ENCODE measurements around the gene ADAM15. TPM values are rescaled to one million over a fixed set of nuclear protein-coding genes. Genes with fewer than 3 reads are reported as not detected.

ADAM15 gene
- total and polyA plus RNA-seq, 7 experiments from 2014 or later: 5.8 to 53.7 (median 27.9) TPM

DNA sequence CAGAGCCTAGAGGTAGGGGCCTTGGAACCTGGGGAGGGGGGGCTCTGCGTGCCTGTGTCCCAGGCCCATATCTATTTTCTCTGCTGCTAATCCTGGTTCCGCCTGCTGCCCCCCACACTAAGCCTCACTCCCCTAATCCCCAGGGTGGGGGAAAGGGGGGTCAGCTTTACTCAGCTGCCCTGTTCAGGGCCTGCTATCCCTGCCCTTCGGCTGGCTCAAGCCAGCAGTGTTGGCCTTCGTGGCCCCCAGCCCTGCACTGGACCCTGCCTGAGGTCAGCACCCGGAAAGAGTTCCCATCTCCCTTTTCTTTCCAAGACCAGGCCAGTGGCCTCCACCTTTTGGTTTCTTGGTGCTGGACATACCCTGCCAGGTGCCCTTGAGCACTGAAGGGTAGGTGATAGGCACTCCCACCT lies 40.1 kb upstream of the ADAM15 start:
- Mint-ChIP-seq H3K4me1 (peaks cover 33 to 79% (median 63%) of the 10 kb centered on the region in 7 donors), H3K27me3 (no peaks in the 10 kb centered on the region), H3K4me3 (peak overlapping the region; percentile 73 to 99 (median 98)), H3K36me3 (peaks cover 0 to 46% (median 4%) of the 10 kb centered on the region in 5 donors), H3K27ac (peak overlapping the region; percentile 40 to 98 (median 90)), H3K9me3 (no peaks in the 10 kb centered on the region)
- peaks cover 0 to 29% (median 0%) of the 10 kb centered on the region in 3 experiments for H3K36me3 ChIP-seq (ENCODE audit: control insufficient read depth in 2 of 3, insufficient read depth in 3 of 3, low read length in 3 of 3)
- peak overlapping the region; percentile 83 for H3K27ac ChIP-seq (ENCODE audit: low read depth, low read length)
- H3K4me3 ChIP-seq (ENCODE audit: low read length): peak overlapping the region; percentile 72
- H3K4me1 ChIP-seq (ENCODE audit: control insufficient read depth in 2 of 2, insufficient read depth in 2 of 2, low read length in 2 of 2): peaks cover 59 to 71% of the 10 kb centered on the region in 2 donors
- ChIA-PET POLR2A (interaction anchor here (0.6 to 13.8 kb wide), 6 partner anchors 10 to 57 kb away, joined by 4 to 270 read pairs (median 22); partner anchors contain the start of genes CKS1B, FLAD1, LENEP and PBXIP1), CTCF (interaction anchor here (1.2 to 13.9 kb wide), 2 partner anchors 13 to 75 kb away, joined by 3 to 291 read pairs; partner anchors contain the start of genes LENEP, PMVK and ZBTB7B)
- intact Hi-C loops (cut with micrococcal nuclease): no loop called here
- no peak for ATAC-seq
- H3K27me3 ChIP-seq (ENCODE audit: control insufficient read depth in 2 of 2, insufficient read depth in 2 of 2, low read length in 2 of 2): no peaks in the 10 kb centered on the region
- no peak for DNase-seq
- H3K9me3 ChIP-seq (ENCODE audit: control insufficient read depth in 2 of 3, low read length in 3 of 3): no peaks in the 10 kb centered on the region

DNA sequence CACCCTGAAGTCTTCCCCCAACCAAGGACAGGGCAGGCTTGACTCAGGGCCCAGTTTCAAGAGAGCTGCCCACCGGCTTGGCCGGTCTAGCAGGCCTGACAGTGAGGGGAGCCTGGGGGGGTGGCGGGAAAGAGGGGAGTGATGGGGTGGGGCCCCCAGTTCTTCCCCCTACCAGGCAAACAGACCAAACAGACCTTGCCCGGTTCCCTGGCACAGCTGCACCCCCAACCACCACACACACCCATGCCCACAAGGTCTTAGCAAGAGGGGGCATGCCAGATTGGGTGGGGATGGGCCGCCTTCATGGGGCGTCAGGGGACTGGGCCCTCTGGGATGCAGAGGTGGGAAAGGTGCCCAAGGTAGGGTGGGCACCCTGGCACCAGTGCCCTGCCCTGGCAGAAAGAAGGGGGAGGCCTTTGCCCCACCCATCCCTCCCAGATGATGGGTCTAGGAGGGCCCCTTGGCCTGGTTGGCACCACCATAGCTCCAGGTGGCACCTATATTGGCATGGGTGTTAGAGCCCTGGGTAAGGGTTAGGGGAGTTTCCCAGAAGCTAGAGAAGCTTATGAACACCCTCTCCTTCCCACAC lies 39.6 kb upstream of the ADAM15 start:
- Mint-ChIP-seq H3K4me3 (peak overlapping the region; percentile 73 to 99 (median 98)), H3K27me3 (no peaks in the 10 kb centered on the region), H3K36me3 (peaks cover 0 to 45% (median 4%) of the 10 kb centered on the region in 5 donors), H3K4me1 (peaks cover 33 to 79% (median 63%) of the 10 kb centered on the region in 7 donors), H3K9me3 (no peaks in the 10 kb centered on the region), H3K27ac (peak overlapping the region; percentile 40 to 98 (median 95))
- peak overlapping the region; percentile 72 for H3K4me3 ChIP-seq (ENCODE audit: low read length)
- H3K27ac ChIP-seq (ENCODE audit: low read depth, low read length): peak overlapping the region; percentile 83
- peaks cover 59 to 71% of the 10 kb centered on the region in 2 donors for H3K4me1 ChIP-seq (ENCODE audit: control insufficient read depth in 2 of 2, insufficient read depth in 2 of 2, low read length in 2 of 2)
- ChIA-PET POLR2A (interaction anchor here (1.4 to 13.8 kb wide), 4 partner anchors 11 to 57 kb away, joined by 8 to 270 read pairs (median 86); partner anchors contain the start of genes CKS1B, FLAD1, LENEP and PBXIP1), CTCF (interaction anchor here (1.0 to 13.9 kb wide), 6 partner anchors 11 to 75 kb away, joined by 3 to 291 read pairs (median 5); partner anchors contain the start of genes ADAM15, CKS1B, LENEP and PMVK)
- intact Hi-C loops (cut with micrococcal nuclease): no loop called here
- H3K36me3 ChIP-seq (ENCODE audit: control insufficient read depth in 2 of 3, insufficient read depth in 3 of 3, low read length in 3 of 3): peaks cover 0 to 29% (median 0%) of the 10 kb centered on the region in 3 experiments
- no peaks in the 10 kb centered on the region for H3K27me3 ChIP-seq (ENCODE audit: control insufficient read depth in 2 of 2, insufficient read depth in 2 of 2, low read length in 2 of 2)
- DNase-seq (no peak), ATAC-seq (peak; percentile 23)
- no peaks in the 10 kb centered on the region for H3K9me3 ChIP-seq (ENCODE audit: control insufficient read depth in 2 of 3, low read length in 3 of 3)

DNA sequence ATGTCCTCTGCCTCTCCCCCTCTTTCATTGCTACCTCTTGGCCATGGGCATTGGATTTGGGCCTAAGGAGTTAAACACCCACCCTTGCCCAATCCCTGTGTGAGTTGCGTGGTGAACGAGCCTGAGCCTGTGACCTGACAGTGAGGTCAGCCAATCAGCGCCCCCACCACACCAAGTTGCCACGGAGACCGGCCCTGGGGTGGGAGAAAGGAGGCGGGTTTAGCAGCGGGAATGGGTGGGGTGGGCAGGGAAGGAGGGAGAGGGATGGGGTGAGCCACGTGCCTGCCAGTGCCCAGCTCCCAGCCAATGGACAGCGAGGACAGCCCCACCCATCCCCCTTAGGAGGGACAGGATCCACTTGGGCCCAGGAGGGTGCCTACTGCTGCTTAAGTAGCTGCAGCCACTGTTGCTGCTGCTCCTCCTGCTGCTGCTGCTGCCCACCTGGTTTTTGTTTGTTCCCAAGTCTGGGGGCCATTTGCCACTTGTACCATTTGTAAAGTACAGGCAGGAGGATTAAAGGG lies 39.0 kb upstream of the ADAM15 start:
- ChIA-PET POLR2A (interaction anchor here (0.5 to 13.8 kb wide), 10 partner anchors 10 to 76 kb away, joined by 3 to 270 read pairs (median 8); partner anchors contain the start of genes CKS1B, FLAD1, LENEP and PBXIP1), CTCF (interaction anchor here (1.0 to 13.9 kb wide), 6 partner anchors 11 to 73 kb away, joined by 3 to 291 read pairs (median 6); partner anchors contain the start of genes ADAM15, CKS1B, LENEP and PYGO2)
- Mint-ChIP-seq H3K27ac (peak overlapping the region; percentile 80 to 98 (median 95)), H3K9me3 (no peaks in the 10 kb centered on the region), H3K27me3 (no peaks in the 10 kb centered on the region), H3K4me1 (peaks cover 30 to 78% (median 63%) of the 10 kb centered on the region in 7 donors), H3K36me3 (peaks cover 0 to 46% (median 4%) of the 10 kb centered on the region in 5 donors), H3K4me3 (peak overlapping the region; percentile 75 to 99 (median 90))
- peaks cover 0 to 29% (median 0%) of the 10 kb centered on the region in 3 experiments for H3K36me3 ChIP-seq (ENCODE audit: control insufficient read depth in 2 of 3, insufficient read depth in 3 of 3, low read length in 3 of 3)
- H3K27ac ChIP-seq (ENCODE audit: low read depth, low read length): peak overlapping the region; percentile 83
- no peaks in the 10 kb centered on the region for H3K27me3 ChIP-seq (ENCODE audit: control insufficient read depth in 2 of 2, insufficient read depth in 2 of 2, low read length in 2 of 2)
- H3K9me3 ChIP-seq (ENCODE audit: control insufficient read depth in 2 of 3, low read length in 3 of 3): no peaks in the 10 kb centered on the region
- peaks cover 56 to 71% of the 10 kb centered on the region in 2 donors for H3K4me1 ChIP-seq (ENCODE audit: control insufficient read depth in 2 of 2, insufficient read depth in 2 of 2, low read length in 2 of 2)
- intact Hi-C loops (cut with micrococcal nuclease): no loop called here
- ATAC-seq: peak; percentile 7
- peak overlapping the region; percentile 38 for H3K4me3 ChIP-seq (ENCODE audit: low read length)
- peak in 1 of 9 donors; percentile 56 for DNase-seq

DNA sequence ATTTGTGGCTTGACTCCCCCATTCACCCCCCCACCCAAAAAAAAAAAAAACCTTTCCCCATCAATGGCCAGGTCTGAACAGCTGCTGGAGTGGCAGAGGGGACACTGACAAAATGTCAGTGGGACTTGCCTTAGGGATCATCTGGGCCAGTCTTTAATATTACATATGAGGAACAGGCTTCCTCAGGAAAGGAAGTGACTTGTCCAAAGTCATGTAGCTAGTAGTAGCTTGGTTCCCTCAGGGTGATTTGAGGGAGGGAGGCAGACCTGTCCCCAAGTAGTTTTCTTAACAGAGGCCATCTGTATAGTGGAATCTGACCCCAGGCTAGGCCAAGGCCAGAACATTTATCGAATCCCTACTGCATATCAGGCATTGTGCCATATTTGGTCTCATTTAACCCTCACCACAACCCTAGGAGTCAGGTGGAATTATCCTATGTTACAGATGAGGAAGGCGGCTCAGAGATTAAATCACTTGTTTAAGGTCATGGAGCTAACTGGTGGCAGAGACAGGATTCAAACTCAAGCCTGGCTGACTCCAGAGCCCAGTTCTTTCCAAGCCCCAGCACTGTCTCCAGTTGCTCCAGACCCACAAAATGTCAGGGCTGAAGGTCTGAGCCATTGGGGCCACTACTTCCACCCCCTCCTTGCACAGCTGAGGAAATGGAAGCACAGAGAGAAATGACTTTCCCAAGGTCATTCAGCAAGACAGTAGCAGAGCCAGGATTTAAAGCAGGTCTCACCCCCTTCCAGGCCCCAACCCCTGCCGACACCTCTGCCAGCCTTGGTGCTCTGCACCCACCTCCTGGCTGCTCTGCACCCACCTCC lies 38.1 kb upstream of the ADAM15 start:
- Mint-ChIP-seq H3K4me1 (peaks cover 30 to 81% (median 62%) of the 10 kb centered on the region in 7 donors), H3K27me3 (no peaks in the 10 kb centered on the region), H3K36me3 (peaks cover 0 to 46% (median 4%) of the 10 kb centered on the region in 5 donors), H3K9me3 (no peaks in the 10 kb centered on the region), H3K27ac (peak overlapping the region; percentile 80 to 98 (median 95)), H3K4me3 (peak overlapping the region; percentile 75 to 99 (median 90))
- peaks cover 54 to 72% of the 10 kb centered on the region in 2 donors for H3K4me1 ChIP-seq (ENCODE audit: control insufficient read depth in 2 of 2, insufficient read depth in 2 of 2, low read length in 2 of 2)
- H3K27ac ChIP-seq (ENCODE audit: low read depth, low read length): peak overlapping the region; percentile 83
- peak overlapping the region; percentile 38 for H3K4me3 ChIP-seq (ENCODE audit: low read length)
- intact Hi-C loops (cut with micrococcal nuclease): no loop called here
- no peak for DNase-seq
- POLR2A ChIA-PET: interaction anchor here (0.5 to 13.8 kb wide), 13 partner anchors 9 to 122 kb away, joined by 3 to 270 read pairs (median 5); partner anchors contain the start of genes ADAM15, CKS1B, FLAD1 and LENEP
- CTCF ChIA-PET: interaction anchor here (1.0 to 13.9 kb wide), 7 partner anchors 10 to 72 kb away, joined by 3 to 291 read pairs (median 6); partner anchors contain the start of genes ADAM15, CKS1B, LENEP and PBXIP1
- ATAC-seq: no peak
- peaks cover 0 to 29% (median 0%) of the 10 kb centered on the region in 3 experiments for H3K36me3 ChIP-seq (ENCODE audit: control insufficient read depth in 2 of 3, insufficient read depth in 3 of 3, low read length in 3 of 3)
- H3K27me3 ChIP-seq (ENCODE audit: control insufficient read depth in 2 of 2, insufficient read depth in 2 of 2, low read length in 2 of 2): no peaks in the 10 kb centered on the region
- H3K9me3 ChIP-seq (ENCODE audit: control insufficient read depth in 2 of 3, low read length in 3 of 3): no peaks in the 10 kb centered on the region

DNA sequence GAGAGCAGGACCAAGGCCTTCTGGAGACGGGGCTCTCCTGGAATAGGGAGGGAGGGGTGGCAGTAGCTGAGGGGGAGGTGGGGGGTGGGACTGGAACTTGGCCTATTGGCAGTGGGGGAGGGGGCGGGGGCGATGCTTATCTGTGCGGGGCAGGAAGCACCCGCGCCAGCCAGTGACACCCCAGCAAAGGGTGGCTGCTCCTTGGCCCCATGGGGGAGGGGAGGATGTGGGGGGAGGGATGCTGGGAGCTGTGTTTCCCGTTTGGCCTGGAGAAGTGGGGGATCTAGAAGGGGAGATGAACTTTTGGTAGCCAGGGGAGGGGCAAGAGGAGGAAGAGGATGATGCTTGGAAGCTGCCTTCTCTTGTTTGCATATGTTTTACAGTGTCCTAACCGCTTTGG lies 37.5 kb upstream of the ADAM15 start:
- Histone ChIP-seq H3K9me3 (ENCODE audit: control insufficient read depth in 2 of 3, low read length in 3 of 3) (no peaks in the 10 kb centered on the region), H3K27ac (ENCODE audit: low read depth, low read length) (peak overlapping the region; percentile 83), H3K4me3 (ENCODE audit: low read length) (peak overlapping the region; percentile 27), H3K4me1 (ENCODE audit: control insufficient read depth in 2 of 2, insufficient read depth in 2 of 2, low read length in 2 of 2) (peaks cover 55 to 71% of the 10 kb centered on the region in 2 donors), H3K27me3 (ENCODE audit: control insufficient read depth in 2 of 2, insufficient read depth in 2 of 2, low read length in 2 of 2) (no peaks in the 10 kb centered on the region), H3K36me3 (ENCODE audit: control insufficient read depth in 2 of 3, insufficient read depth in 3 of 3, low read length in 3 of 3) (peaks cover 0 to 29% (median 0%) of the 10 kb centered on the region in 3 experiments)
- DNase-seq: peak in 6 of 9 donors; percentile 54 to 63 (median 57)
- intact Hi-C loops (cut with micrococcal nuclease): no loop called here
- peak overlapping the region; percentile 75 to 99 (median 90) for H3K4me3 Mint-ChIP-seq
- CTCF ChIA-PET: interaction anchor here (1.6 to 13.9 kb wide), 4 partner anchors 15 to 61 kb away, joined by 6 to 291 read pairs (median 98); partner anchors contain the start of genes CKS1B, LENEP, PBXIP1 and PYGO2
- peaks cover 30 to 79% (median 62%) of the 10 kb centered on the region in 7 donors for H3K4me1 Mint-ChIP-seq
- no peaks in the 10 kb centered on the region for H3K27me3 Mint-ChIP-seq
- POLR2A ChIA-PET: interaction anchor here (0.9 to 13.8 kb wide), 10 partner anchors 13 to 121 kb away, joined by 3 to 270 read pairs (median 9); partner anchors contain the start of genes ADAM15, CKS1B, FLAD1 and LENEP
- H3K9me3 Mint-ChIP-seq: no peaks in the 10 kb centered on the region
- no peak for ATAC-seq
- H3K27ac Mint-ChIP-seq: peak overlapping the region; percentile 80 to 98 (median 95)
- H3K36me3 Mint-ChIP-seq: peaks cover 0 to 45% (median 4%) of the 10 kb centered on the region in 5 donors
